RWPE2 (cell line): ENCODE results near the gene GATB.

Experiments used
- ATAC-seq: fragments of 200-7000 bp; cut with Tn5 transposase; 3 replicates; pipeline ENCODE4 v1.9.1; 2021; ENCODE audit warnings: low read depth
- DNase-seq: peaks from one replicate; pipeline ENCODE4 v3.0.0-alpha.2; 2020; ENCODE audit warnings: low spot score
- H3K27ac ChIP-seq: fragments of 450-650 bp; 2 replicates; pipeline ENCODE4 v1.5.1; 2017; ENCODE audit warnings: mild to moderate bottlenecking; ENCODE audit not compliant: poor library complexity, severe bottlenecking
- H3K27me3 ChIP-seq: fragments of 250-450 bp; sonication (Bioruptor Pico); 2 replicates; pipeline ENCODE4 v1.5.1; 2021; ENCODE audit warnings: mild to moderate bottlenecking, moderate library complexity; ENCODE audit not compliant: insufficient read depth, poor library complexity, severe bottlenecking
- H3K36me3 ChIP-seq: fragments of 250-450 bp; sonication (Bioruptor Pico); 2 replicates; pipeline ENCODE4 v1.5.1; 2020; ENCODE audit warnings: low read depth, mild to moderate bottlenecking, moderate library complexity
- H3K4me1 ChIP-seq: fragments of 250-450 bp; sonication (Bioruptor Pico); 2 replicates; pipeline ENCODE4 v1.5.1; 2021; ENCODE audit warnings: mild to moderate bottlenecking, moderate library complexity; ENCODE audit not compliant: insufficient read depth, poor library complexity, severe bottlenecking
- H3K4me3 ChIP-seq: fragments of 250-450 bp; sonication (Bioruptor Pico); 2 replicates; pipeline ENCODE4 v1.5.1; 2021; ENCODE audit warnings: mild to moderate bottlenecking, moderate library complexity; ENCODE audit not compliant: severe bottlenecking
- H3K9me3 ChIP-seq: fragments of 250-450 bp; sonication (Bioruptor Pico); 2 replicates; pipeline ENCODE4 v1.5.1; 2021; ENCODE audit warnings: mild to moderate bottlenecking, moderate library complexity; ENCODE audit not compliant: severe bottlenecking
- CTCF ChIP-seq: fragments of 450-650 bp; IDR thresholded peaks from one replicate; pipeline ENCODE4 v1.5.1; 2017; ENCODE audit warnings: mild to moderate bottlenecking, moderate library complexity; ENCODE audit not compliant: poor library complexity, severe bottlenecking

GATB gene

GRCh38 chr4:151692821-151693673, 67.8 kb downstream of the GATB start:
- ATAC-seq (no peak), DNase-seq (no peak)
- no peaks in the 10 kb centered on the region for H3K36me3 ChIP-seq
- H3K27me3 ChIP-seq, result no peaks in the 10 kb centered on the region
- H3K9me3 ChIP-seq, result no peaks in the 10 kb centered on the region
- no peak overlapping the region for H3K4me3 ChIP-seq
- no peak for TF ChIP-seq CTCF
- no peak overlapping the region for H3K27ac ChIP-seq
- H3K4me1 ChIP-seq, result no peaks in the 10 kb centered on the region

- TF ChIP-seq CTCF, result no peak
- no peaks in the 10 kb centered on the region for H3K27me3 ChIP-seq
- ATAC-seq (no peak), DNase-seq (no peak)
- H3K36me3 ChIP-seq, result no peaks in the 10 kb centered on the region
- no peak overlapping the region for H3K27ac ChIP-seq
- no peak overlapping the region for H3K4me3 ChIP-seq
- no peaks in the 10 kb centered on the region for H3K4me1 ChIP-seq
- no peaks in the 10 kb centered on the region for H3K9me3 ChIP-seq
Observed at GRCh38 chr4:151692443-151692782, 68.4 kb downstream of the GATB start.

GRCh38 chr4:151691639-151692442, 69.0 kb downstream of the GATB start:
- Histone ChIP-seq H3K9me3 (no peaks in the 10 kb centered on the region), H3K27ac (no peak overlapping the region), H3K36me3 (no peaks in the 10 kb centered on the region), H3K4me1 (no peaks in the 10 kb centered on the region), H3K4me3 (no peak overlapping the region), H3K27me3 (no peaks in the 10 kb centered on the region)
- no peak for DNase-seq
- TF ChIP-seq CTCF, result no peak
- ATAC-seq, result no peak

- no peak overlapping the region for H3K27ac ChIP-seq
Observed at GRCh38 chr4:151690876-151691275, 69.9 kb downstream of the GATB start.

More at GRCh38 chr4:151690876-151691275, 69.9 kb downstream of the GATB start:
- Histone ChIP-seq H3K9me3 (no peaks in the 10 kb centered on the region), H3K36me3 (no peaks in the 10 kb centered on the region), H3K4me3 (no peak overlapping the region), H3K27me3 (no peaks in the 10 kb centered on the region), H3K4me1 (no peaks in the 10 kb centered on the region)
- no peak for DNase-seq
- ATAC-seq, result no peak
- no peak for TF ChIP-seq CTCF
